GM19467 (cell line): ENCODE results near the gene MAS1.
"Not testable (repeated sequence)": the region's sequence is repeated elsewhere in the genome, so short reads cannot be mapped to it uniquely, and the experiment has no call there.

Experiments
- ATAC-seq: cut with Tn5 transposase; IDR thresholded peaks from one replicate; pipeline ENCODE4 v1.9.1; 2021; ENCODE audit warnings: mild to moderate bottlenecking, moderate library complexity; ENCODE audit not compliant: unreplicated experiment

MAS1 gene

GRCh38 chr6:159915397-159915796, 24.6 kb downstream of the MAS1 start:
- no peak for ATAC-seq

GRCh38 chr6:159916237-159916636, 25.4 kb downstream of the MAS1 start:
- ATAC-seq: no peak

DNA sequence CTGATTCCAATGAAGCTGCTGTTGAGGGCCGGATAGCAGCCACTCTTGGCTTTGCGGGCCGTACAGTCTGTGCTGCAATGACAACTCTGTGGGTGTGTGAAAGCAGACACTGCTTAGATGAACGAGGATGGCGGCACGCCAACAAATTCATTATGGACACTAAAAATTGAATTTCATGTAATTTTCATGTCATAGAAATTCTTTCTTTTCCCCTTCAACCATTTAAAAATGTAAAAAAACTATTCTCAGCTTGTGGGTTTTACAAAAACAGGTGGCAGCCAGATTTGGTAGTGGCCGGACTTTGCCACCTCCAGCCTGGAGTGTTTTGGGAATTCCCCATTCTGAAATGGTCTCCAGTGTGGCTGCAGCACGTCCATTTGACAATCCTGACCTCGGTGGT, 26.0 kb downstream of the MAS1 start:
- no peak for ATAC-seq

GRCh38 chr6:159919011-159919511, 28.3 kb downstream of the MAS1 start:
- ATAC-seq: no peak

DNA sequence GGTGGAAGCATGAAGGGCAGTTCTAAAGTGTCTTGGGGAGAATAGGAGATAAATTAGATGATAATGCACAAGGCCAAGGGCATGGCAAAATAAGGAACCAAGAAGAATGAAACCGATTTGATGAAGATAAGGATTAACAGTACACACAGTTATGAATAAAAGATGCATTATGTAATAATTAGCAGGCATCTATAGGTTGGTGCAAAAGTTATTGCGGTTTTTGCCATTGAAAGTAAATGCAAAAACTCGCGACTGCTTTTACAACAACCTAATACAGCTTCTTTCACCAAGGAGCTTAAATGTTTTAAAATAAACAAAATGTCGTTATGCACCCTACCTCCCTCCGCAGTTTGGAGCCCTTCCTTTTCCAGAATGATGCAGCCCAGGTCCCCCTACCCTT, 29.0 kb downstream of the MAS1 start:
- no peak for ATAC-seq

DNA sequence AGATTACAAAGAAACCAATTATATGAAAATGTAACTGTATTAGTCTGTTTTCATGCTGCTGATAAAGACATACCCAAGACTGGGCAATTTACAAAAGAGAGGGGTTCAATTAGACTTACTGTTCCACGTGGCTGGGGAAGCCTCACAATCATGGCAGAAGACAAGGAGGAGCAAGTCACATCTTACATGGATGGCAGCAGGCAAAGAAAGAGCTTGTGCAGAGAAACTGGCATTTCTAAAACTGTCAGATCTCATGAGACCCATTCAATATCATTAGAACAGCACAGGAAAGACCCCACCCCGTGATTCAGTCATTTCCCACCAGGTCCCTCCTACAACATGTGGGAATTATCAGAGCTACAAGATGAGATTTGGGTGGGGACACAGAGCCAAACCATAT, 33.4 kb downstream of the MAS1 start:
- not testable (repeated sequence) for ATAC-seq

DNA sequence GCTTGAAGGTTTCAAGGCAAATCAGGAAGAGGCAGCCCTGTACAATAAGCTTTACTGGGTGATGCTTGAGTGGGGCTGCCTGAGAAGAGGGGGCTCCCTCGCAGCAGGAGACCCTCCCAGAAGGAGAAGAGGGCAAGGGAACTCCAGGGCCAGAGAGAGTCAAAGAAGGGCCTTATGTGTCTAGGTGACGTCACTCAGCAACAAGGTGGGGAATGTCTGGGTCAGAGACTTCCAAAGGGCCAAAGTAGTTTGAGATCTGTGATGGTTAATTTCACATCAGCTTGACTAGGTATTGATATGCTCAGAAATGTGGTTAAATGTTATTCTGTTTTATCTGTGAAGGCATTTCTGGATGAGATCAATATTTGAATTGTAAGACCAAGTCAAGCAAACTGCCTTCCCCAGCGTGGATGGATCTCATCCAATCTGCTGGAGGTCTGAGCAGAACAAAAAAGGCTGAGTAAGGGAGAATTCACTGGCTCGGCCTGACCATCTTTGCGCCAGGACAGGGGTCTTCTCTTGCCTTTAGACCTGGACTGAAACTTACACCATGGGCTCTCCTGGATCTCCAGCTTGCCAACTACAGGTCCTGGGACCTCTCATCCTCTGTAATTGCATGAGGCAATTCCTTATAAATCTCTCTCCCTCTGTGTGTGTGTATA, 35.9 kb downstream of the MAS1 start:
- ATAC-seq: no peak

- peak; percentile 34 for ATAC-seq
These were observed 39.0 kb downstream of the MAS1 start for GRCh38 chr6:159929819-159930218.

GRCh38 chr6:159931112-159931511, 40.3 kb downstream of the MAS1 start:
- ATAC-seq: peak; percentile 90

- no peak for ATAC-seq
These were observed 41.1 kb downstream of the MAS1 start for GRCh38 chr6:159931846-159932245.

GRCh38 chr6:159933077-159933476, 42.3 kb downstream of the MAS1 start:
- no peak for ATAC-seq

GRCh38 chr6:159934181-159934580, 43.4 kb downstream of the MAS1 start:
- ATAC-seq: no peak

DNA sequence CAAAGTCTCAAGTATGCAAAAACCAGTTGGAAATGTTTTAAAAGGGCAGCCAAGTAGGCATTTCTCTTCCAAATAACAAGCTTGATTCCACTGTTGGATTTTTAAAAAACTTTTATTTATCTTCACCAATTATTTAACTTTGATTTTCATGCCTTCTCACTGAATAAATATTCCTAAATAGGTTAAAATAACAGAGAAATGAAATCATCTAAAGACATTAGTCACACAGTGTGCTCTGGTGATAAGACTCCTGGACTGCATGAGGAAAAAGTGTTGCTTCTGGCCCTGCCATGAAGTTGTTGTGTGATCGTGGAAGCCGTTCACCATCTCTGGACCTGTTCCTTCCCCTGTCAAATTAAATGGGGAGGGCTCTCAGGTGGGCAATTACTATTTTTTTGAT, 44.3 kb downstream of the MAS1 start:
- no peak for ATAC-seq

- no peak for ATAC-seq
These were observed 44.8 kb downstream of the MAS1 start for GRCh38 chr6:159935633-159936032.

- no peak for ATAC-seq
These were observed 48.8 kb downstream of the MAS1 start for GRCh38 chr6:159939591-159940016.
